ENCODE data around the gene IBA57. TPM values are rescaled to one million over a fixed set of nuclear protein-coding genes. Genes with fewer than 3 reads are reported as not detected.

IBA57 gene
- total and polyA plus RNA-seq, 2 of the 8 experiments (the other 6 are each of a cell fraction or from before 2014, with no cell fraction given), result 2.6 to 5.9 TPM

- TF ChIP-seq, protein P1, sequence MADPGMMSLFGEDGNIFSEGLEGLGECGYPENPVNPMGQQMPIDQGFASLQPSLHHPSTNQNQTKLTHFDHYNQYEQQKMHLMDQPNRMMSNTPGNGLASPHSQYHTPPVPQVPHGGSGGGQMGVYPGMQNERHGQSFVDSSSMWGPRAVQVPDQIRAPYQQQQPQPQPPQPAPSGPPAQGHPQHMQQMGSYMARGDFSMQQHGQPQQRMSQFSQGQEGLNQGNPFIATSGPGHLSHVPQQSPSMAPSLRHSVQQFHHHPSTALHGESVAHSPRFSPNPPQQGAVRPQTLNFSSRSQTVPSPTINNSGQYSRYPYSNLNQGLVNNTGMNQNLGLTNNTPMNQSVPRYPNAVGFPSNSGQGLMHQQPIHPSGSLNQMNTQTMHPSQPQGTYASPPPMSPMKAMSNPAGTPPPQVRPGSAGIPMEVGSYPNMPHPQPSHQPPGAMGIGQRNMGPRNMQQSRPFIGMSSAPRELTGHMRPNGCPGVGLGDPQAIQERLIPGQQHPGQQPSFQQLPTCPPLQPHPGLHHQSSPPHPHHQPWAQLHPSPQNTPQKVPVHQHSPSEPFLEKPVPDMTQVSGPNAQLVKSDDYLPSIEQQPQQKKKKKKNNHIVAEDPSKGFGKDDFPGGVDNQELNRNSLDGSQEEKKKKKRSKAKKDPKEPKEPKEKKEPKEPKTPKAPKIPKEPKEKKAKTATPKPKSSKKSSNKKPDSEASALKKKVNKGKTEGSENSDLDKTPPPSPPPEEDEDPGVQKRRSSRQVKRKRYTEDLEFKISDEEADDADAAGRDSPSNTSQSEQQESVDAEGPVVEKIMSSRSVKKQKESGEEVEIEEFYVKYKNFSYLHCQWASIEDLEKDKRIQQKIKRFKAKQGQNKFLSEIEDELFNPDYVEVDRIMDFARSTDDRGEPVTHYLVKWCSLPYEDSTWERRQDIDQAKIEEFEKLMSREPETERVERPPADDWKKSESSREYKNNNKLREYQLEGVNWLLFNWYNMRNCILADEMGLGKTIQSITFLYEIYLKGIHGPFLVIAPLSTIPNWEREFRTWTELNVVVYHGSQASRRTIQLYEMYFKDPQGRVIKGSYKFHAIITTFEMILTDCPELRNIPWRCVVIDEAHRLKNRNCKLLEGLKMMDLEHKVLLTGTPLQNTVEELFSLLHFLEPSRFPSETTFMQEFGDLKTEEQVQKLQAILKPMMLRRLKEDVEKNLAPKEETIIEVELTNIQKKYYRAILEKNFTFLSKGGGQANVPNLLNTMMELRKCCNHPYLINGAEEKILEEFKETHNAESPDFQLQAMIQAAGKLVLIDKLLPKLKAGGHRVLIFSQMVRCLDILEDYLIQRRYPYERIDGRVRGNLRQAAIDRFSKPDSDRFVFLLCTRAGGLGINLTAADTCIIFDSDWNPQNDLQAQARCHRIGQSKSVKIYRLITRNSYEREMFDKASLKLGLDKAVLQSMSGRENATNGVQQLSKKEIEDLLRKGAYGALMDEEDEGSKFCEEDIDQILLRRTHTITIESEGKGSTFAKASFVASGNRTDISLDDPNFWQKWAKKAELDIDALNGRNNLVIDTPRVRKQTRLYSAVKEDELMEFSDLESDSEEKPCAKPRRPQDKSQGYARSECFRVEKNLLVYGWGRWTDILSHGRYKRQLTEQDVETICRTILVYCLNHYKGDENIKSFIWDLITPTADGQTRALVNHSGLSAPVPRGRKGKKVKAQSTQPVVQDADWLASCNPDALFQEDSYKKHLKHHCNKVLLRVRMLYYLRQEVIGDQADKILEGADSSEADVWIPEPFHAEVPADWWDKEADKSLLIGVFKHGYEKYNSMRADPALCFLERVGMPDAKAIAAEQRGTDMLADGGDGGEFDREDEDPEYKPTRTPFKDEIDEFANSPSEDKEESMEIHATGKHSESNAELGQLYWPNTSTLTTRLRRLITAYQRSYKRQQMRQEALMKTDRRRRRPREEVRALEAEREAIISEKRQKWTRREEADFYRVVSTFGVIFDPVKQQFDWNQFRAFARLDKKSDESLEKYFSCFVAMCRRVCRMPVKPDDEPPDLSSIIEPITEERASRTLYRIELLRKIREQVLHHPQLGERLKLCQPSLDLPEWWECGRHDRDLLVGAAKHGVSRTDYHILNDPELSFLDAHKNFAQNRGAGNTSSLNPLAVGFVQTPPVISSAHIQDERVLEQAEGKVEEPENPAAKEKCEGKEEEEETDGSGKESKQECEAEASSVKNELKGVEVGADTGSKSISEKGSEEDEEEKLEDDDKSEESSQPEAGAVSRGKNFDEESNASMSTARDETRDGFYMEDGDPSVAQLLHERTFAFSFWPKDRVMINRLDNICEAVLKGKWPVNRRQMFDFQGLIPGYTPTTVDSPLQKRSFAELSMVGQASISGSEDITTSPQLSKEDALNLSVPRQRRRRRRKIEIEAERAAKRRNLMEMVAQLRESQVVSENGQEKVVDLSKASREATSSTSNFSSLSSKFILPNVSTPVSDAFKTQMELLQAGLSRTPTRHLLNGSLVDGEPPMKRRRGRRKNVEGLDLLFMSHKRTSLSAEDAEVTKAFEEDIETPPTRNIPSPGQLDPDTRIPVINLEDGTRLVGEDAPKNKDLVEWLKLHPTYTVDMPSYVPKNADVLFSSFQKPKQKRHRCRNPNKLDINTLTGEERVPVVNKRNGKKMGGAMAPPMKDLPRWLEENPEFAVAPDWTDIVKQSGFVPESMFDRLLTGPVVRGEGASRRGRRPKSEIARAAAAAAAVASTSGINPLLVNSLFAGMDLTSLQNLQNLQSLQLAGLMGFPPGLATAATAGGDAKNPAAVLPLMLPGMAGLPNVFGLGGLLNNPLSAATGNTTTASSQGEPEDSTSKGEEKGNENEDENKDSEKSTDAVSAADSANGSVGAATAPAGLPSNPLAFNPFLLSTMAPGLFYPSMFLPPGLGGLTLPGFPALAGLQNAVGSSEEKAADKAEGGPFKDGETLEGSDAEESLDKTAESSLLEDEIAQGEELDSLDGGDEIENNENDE (IDR thresholded peaks at IDR 0.05; ENCODE audit: insufficient replicate concordance, low read length), result no peak
- TF ChIP-seq TEAD4 (IDR thresholded peaks at IDR 0.05; ENCODE audit: low read depth, low read length) (no peak), EZH2 (IDR thresholded peaks at IDR 0.05; ENCODE audit: low read depth, low read length, severe bottlenecking) (no peak), JUN (IDR thresholded peaks at IDR 0.05; ENCODE audit: low read depth, low read length) (peak; percentile 21; the same call in 1 of the 2 replicates), CBX8 (IDR thresholded peaks at IDR 0.05; ENCODE audit: borderline replicate concordance, low read depth, low read length) (no peak), SIRT6 (IDR thresholded peaks at IDR 0.05; ENCODE audit: low read length) (no peak), CREB1 (IDR thresholded peaks at IDR 0.05) (peak; percentile 93)
- TF ChIP-seq, protein P2, sequence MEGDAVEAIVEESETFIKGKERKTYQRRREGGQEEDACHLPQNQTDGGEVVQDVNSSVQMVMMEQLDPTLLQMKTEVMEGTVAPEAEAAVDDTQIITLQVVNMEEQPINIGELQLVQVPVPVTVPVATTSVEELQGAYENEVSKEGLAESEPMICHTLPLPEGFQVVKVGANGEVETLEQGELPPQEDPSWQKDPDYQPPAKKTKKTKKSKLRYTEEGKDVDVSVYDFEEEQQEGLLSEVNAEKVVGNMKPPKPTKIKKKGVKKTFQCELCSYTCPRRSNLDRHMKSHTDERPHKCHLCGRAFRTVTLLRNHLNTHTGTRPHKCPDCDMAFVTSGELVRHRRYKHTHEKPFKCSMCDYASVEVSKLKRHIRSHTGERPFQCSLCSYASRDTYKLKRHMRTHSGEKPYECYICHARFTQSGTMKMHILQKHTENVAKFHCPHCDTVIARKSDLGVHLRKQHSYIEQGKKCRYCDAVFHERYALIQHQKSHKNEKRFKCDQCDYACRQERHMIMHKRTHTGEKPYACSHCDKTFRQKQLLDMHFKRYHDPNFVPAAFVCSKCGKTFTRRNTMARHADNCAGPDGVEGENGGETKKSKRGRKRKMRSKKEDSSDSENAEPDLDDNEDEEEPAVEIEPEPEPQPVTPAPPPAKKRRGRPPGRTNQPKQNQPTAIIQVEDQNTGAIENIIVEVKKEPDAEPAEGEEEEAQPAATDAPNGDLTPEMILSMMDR (IDR thresholded peaks at IDR 0.05; ENCODE audit: control extremely low read depth in 1 of 3, insufficient read depth in 1 of 3, low read depth in 1 of 3, low read length in 3 of 3), result peak in 1 of 3 experiments; percentile 17; a peak in 2 of 4 replicates
Observed at GRCh38 chr1:228139931-228140723, 25.5 kb upstream of the IBA57 start, which contains the start of gene GUK1 (continued).
